ENCODE results near the gene LRIG1.
"Not testable (repeated sequence)": the region's sequence is repeated elsewhere in the genome, so short reads cannot be mapped to it uniquely, and the experiment has no call there.

The LRIG1 gene

GRCh38 chr3:66425032-66425431 lies 75.8 kb downstream of the LRIG1 start:
- DNase-seq, result no peak
- TF ChIP-seq, protein P1, sequence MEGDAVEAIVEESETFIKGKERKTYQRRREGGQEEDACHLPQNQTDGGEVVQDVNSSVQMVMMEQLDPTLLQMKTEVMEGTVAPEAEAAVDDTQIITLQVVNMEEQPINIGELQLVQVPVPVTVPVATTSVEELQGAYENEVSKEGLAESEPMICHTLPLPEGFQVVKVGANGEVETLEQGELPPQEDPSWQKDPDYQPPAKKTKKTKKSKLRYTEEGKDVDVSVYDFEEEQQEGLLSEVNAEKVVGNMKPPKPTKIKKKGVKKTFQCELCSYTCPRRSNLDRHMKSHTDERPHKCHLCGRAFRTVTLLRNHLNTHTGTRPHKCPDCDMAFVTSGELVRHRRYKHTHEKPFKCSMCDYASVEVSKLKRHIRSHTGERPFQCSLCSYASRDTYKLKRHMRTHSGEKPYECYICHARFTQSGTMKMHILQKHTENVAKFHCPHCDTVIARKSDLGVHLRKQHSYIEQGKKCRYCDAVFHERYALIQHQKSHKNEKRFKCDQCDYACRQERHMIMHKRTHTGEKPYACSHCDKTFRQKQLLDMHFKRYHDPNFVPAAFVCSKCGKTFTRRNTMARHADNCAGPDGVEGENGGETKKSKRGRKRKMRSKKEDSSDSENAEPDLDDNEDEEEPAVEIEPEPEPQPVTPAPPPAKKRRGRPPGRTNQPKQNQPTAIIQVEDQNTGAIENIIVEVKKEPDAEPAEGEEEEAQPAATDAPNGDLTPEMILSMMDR (IDR thresholded peaks at IDR 0.05; ENCODE audit: low read depth, low read length, missing control alignments), result no peak
- Histone ChIP-seq H3K36me3 (replicated peaks) (no peaks in the 10 kb centered on the region), H3K27me3 (replicated peaks) (no peaks in the 10 kb centered on the region), H3K4me3 (ENCODE audit: low read depth, low read length) (no peak overlapping the region), H3K27ac (no peak overlapping the region)
- in situ Hi-C loops (cut with HindIII; ENCODE audit: low pct_ligation_motif_present, low sequenced_read_pairs), result no loop called here

DNA sequence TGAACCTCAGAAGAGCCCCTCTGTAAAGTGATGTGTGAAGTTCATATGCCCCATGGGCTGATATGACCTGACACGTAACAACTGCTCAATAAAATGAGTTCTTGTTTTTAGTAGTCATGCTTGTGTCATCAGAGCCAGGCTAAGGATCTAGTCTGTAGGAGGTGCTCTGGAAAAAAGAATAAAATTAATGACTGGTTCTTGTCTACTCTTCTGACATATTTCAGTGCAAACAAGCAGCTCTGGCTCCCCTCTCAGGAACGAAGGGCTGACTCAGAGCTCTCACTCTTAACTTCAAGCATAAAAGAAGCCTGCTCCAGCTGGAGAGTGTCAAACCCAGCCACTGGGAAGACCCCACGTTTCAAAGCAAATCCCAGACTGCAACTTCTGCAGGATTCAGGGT lies 77.0 kb downstream of the LRIG1 start:
- in situ Hi-C loops (cut with HindIII; ENCODE audit: low pct_ligation_motif_present, low sequenced_read_pairs), result no loop called here
- peak overlapping the region; percentile 50 for H3K27ac ChIP-seq
- no peak overlapping the region for H3K4me3 ChIP-seq (ENCODE audit: low read depth, low read length)
- no peaks in the 10 kb centered on the region for H3K36me3 ChIP-seq (replicated peaks)
- H3K27me3 ChIP-seq (replicated peaks), result no peaks in the 10 kb centered on the region
- TF ChIP-seq, protein P1 (IDR thresholded peaks at IDR 0.05; ENCODE audit: low read depth, low read length, missing control alignments), result peak; percentile 15
- DNase-seq, result peak; percentile 82

DNA sequence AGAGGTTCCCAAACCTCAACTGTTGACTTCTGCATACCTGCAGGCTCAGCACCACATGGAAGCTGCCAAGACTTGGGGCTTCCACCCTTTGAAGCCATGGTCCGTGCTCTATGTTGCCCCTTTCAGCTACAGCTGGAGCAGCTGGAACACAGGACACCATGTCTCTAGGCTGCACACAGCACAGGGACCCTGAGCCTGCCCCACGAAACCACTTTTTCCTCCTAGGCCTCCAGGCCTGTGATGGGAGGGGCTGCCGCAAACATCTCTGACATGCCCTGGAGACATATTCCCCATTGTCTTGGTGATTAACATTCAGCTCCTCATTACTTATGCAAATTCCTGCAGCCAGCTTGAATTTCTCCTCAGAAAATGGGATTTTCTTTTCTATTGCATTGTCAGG lies 78.9 kb downstream of the LRIG1 start:
- in situ Hi-C loops (cut with HindIII; ENCODE audit: low pct_ligation_motif_present, low sequenced_read_pairs); H3K36me3 ChIP-seq (replicated peaks); H3K27me3 ChIP-seq (replicated peaks); H3K4me3 ChIP-seq (ENCODE audit: low read depth, low read length); DNase-seq; H3K27ac ChIP-seq: not testable (repeated sequence)

DNA sequence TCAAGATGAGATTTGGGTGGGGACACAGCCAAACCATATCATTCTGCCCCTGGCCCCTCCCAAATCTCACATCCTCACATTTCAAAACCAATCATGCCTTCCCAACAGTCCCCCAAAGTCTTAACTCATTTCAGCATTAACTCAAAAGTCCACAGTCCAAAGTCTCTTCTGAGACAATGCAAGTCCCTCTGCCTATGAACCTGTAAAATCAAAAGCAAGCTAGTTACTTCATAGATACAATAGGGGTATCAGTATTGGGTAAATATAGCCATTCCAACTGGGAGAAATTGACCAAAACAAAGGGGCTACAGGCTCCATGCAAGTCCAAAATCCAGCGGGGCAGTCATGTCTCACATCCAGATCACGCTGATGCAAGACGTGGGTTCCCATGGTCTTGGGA lies 79.7 kb downstream of the LRIG1 start:
- H3K36me3 ChIP-seq (replicated peaks); H3K27ac ChIP-seq; in situ Hi-C loops (cut with HindIII; ENCODE audit: low pct_ligation_motif_present, low sequenced_read_pairs); H3K4me3 ChIP-seq (ENCODE audit: low read depth, low read length); H3K27me3 ChIP-seq (replicated peaks); DNase-seq: not testable (repeated sequence)

DNA sequence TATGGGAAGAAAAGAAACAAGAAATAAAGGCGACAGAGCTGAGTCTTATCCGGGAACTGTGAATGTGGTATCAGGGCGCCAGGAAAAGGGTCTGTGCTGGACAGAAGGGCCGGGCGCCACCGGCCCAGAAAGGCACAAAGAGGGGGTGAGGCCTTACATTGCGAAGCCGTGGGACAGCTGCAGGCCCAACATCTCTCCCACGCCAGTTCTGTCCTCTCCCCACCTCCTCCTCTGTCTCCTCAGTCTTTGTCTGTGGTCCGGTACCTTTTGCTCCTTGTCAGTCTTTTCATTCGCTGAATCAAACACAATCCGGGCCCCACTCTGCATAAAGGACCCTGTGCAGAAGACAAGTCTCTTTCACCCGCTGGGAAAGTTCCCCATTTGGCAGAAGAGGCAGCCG lies 81.8 kb downstream of the LRIG1 start:
- no peaks in the 10 kb centered on the region for H3K27me3 ChIP-seq (replicated peaks)
- TF ChIP-seq, protein P1 (IDR thresholded peaks at IDR 0.05; ENCODE audit: low read depth, low read length, missing control alignments), result no peak
- no peak for DNase-seq
- H3K4me3 ChIP-seq (ENCODE audit: low read depth, low read length), result no peak overlapping the region
- H3K27ac ChIP-seq, result no peak overlapping the region
- H3K36me3 ChIP-seq (replicated peaks), result no peaks in the 10 kb centered on the region
- in situ Hi-C loops (cut with HindIII; ENCODE audit: low pct_ligation_motif_present, low sequenced_read_pairs), result no loop called here

GRCh38 chr3:66418475-66418931 lies 82.3 kb downstream of the LRIG1 start:
- no peak for DNase-seq
- no peak overlapping the region for H3K4me3 ChIP-seq (ENCODE audit: low read depth, low read length)
- TF ChIP-seq, protein P1 (IDR thresholded peaks at IDR 0.05; ENCODE audit: low read depth, low read length, missing control alignments), result no peak
- no peaks in the 10 kb centered on the region for H3K36me3 ChIP-seq (replicated peaks)
- in situ Hi-C loops (cut with HindIII; ENCODE audit: low pct_ligation_motif_present, low sequenced_read_pairs), result no loop called here
- H3K27ac ChIP-seq, result no peak overlapping the region
- H3K27me3 ChIP-seq (replicated peaks), result no peaks in the 10 kb centered on the region

DNA sequence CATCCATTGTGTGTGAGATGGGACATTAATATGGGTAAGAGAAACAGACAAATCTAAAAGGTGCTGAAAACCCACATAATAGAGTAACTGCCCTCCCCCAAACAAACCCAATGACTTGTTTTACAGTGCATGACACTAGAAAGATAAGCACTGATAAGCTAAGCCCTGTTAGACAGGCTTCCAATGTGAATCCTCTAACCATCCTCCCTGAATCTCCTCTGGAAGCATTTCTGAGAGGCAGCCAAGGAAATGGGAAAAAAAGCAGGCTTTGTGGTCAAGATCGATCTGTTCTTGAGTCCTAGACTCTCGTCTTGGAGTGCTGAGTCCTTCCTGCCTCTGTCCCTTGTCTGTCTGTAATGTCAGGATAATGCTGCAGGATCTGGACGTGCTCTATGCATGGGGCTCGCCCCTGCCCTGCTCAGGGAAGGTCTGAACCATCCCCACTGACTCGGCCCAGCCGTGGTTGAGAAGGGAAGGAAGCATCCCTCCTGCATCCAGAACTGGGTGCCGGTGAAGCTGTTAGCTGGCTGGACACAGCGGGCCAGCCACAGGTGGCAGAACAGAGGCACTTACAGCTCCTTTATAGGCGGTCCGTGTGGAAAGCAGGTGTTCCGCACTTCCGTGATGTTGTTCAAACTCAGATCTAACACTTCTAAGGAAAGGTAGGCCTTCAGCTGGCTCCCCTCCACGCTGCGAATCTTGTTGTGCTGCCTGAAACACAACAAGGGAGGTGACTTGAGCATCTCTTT lies 84.1 kb downstream of the LRIG1 start:
- H3K36me3 ChIP-seq (replicated peaks), result peaks cover 7% of the 10 kb centered on the region
- in situ Hi-C loops (cut with HindIII; ENCODE audit: low pct_ligation_motif_present, low sequenced_read_pairs), result no loop called here
- H3K27me3 ChIP-seq (replicated peaks), result no peaks in the 10 kb centered on the region
- H3K27ac ChIP-seq, result no peak overlapping the region
- TF ChIP-seq, protein P1 (IDR thresholded peaks at IDR 0.05; ENCODE audit: low read depth, low read length, missing control alignments), result no peak
- no peak overlapping the region for H3K4me3 ChIP-seq (ENCODE audit: low read depth, low read length)
- DNase-seq, result no peak
